HG03469 (cell line): ENCODE results near the gene SEBOX.
"Not testable (repeated sequence)": the region's sequence is repeated elsewhere in the genome, so short reads cannot be mapped to it uniquely, and the experiment has no call there.

Experiments
- ATAC-seq: cut with Tn5 transposase; IDR thresholded peaks from one replicate; pipeline ENCODE4 v1.9.1; 2021; ENCODE audit warnings: mild to moderate bottlenecking, moderate library complexity, moderate number of reproducible peaks; ENCODE audit not compliant: unreplicated experiment

Gene SEBOX

GRCh38 chr17:28342313-28342712, 22.7 kb downstream of the SEBOX start:
- ATAC-seq, result no peak

GRCh38 chr17:28341516-28341915, 23.5 kb downstream of the SEBOX start:
- ATAC-seq, result no peak

- no peak for ATAC-seq
These were observed 24.6 kb downstream of the SEBOX start for GRCh38 chr17:28340374-28340773.

- no peak for ATAC-seq
These were observed 25.6 kb downstream of the SEBOX start for GRCh38 chr17:28339431-28339830.

- ATAC-seq, result not testable (repeated sequence)
These were observed 26.2 kb downstream of the SEBOX start for GRCh38 chr17:28338769-28339212.

- no peak for ATAC-seq
These were observed 26.8 kb downstream of the SEBOX start for GRCh38 chr17:28338056-28338768.

GRCh38 chr17:28335959-28336871, 28.8 kb downstream of the SEBOX start:
- no peak for ATAC-seq

GRCh38 chr17:28335201-28335958, 29.6 kb downstream of the SEBOX start, which contains the start of the genes IFT20 and TNFAIP1:
Gene IFT20 (minus strand): TSS chr17:28335472. CDS start chr17:28331985, 3,487 bp downstream.
Gene TNFAIP1 (plus strand): TSS chr17:28335761. CDS start chr17:28339522, 3,761 bp downstream.
- ATAC-seq, result peak; percentile 89

- ATAC-seq, result no peak
These were observed 30.3 kb downstream of the SEBOX start for GRCh38 chr17:28334666-28335200.

GRCh38 chr17:28334171-28334570, 30.8 kb downstream of the SEBOX start:
- no peak for ATAC-seq

- no peak for ATAC-seq
These were observed 31.8 kb downstream of the SEBOX start for GRCh38 chr17:28333083-28333746.

- ATAC-seq, result no peak
These were observed 33.0 kb downstream of the SEBOX start for GRCh38 chr17:28331891-28332420.

- no peak for ATAC-seq
These were observed 34.3 kb downstream of the SEBOX start for GRCh38 chr17:28330671-28331070.

GRCh38 chr17:28328325-28328724, 36.7 kb downstream of the SEBOX start:
- ATAC-seq, result no peak

GRCh38 chr17:28327709-28328108, 37.3 kb downstream of the SEBOX start:
- ATAC-seq, result no peak

- no peak for ATAC-seq
These were observed 37.9 kb downstream of the SEBOX start for GRCh38 chr17:28327031-28327607.

GRCh38 chr17:28326114-28326513, 38.9 kb downstream of the SEBOX start:
- no peak for ATAC-seq

GRCh38 chr17:28325211-28325610, 39.8 kb downstream of the SEBOX start:
- no peak for ATAC-seq

GRCh38 chr17:28324781-28325180, 40.2 kb downstream of the SEBOX start:
- ATAC-seq, result no peak
